C1 segment of cervical spinal cord (tissue), 14 donors: ENCODE results near the gene CPA5.
A peak's percentile ranks its signal among the peaks of the same experiment; 100 is the strongest.

Experiments
- DNase-seq, 14 donors: peaks; one replicate each; lab custom pipeline; 2025; lab: John Stamatoyannopoulos, UW

Gene CPA5

GRCh38 chr7:130395421-130395820 is 50.8 kb downstream of the CPA5 start:
- no peak for DNase-seq

- no peak for DNase-seq
Measured at GRCh38 chr7:130396109-130396508, 51.5 kb downstream of the CPA5 start.

GRCh38 chr7:130397051-130397757 is 52.6 kb downstream of the CPA5 start:
- DNase-seq: no peak

GRCh38 chr7:130397758-130398073 is 53.1 kb downstream of the CPA5 start:
- no peak for DNase-seq

- DNase-seq: no peak
Measured at GRCh38 chr7:130398526-130399090, 54.0 kb downstream of the CPA5 start.

- peak in 1 of 14 donors; percentile 12 for DNase-seq
Measured at GRCh38 chr7:130400120-130400572, 55.5 kb downstream of the CPA5 start.

GRCh38 chr7:130401101-130401500 is 56.5 kb downstream of the CPA5 start:
- DNase-seq: no peak

- DNase-seq: no peak
Measured at GRCh38 chr7:130401578-130401977, 57.0 kb downstream of the CPA5 start.

- no peak for DNase-seq
Measured at GRCh38 chr7:130405003-130405402, 60.4 kb downstream of the CPA5 start.

- DNase-seq: no peak
Measured at GRCh38 chr7:130409067-130409711, 64.6 kb downstream of the CPA5 start.

- no peak for DNase-seq
Measured at GRCh38 chr7:130409712-130410072, 65.1 kb downstream of the CPA5 start.

GRCh38 chr7:130410868-130411541 is 66.4 kb downstream of the CPA5 start:
- DNase-seq: no peak

GRCh38 chr7:130413201-130413600 is 68.6 kb downstream of the CPA5 start:
- no peak for DNase-seq

GRCh38 chr7:130415006-130415405 is 70.4 kb downstream of the CPA5 start:
- DNase-seq: no peak

GRCh38 chr7:130417213-130417612 is 72.6 kb downstream of the CPA5 start:
- DNase-seq: no peak

GRCh38 chr7:130418306-130418705 is 73.7 kb downstream of the CPA5 start:
- no peak for DNase-seq
